Esophagus mucosa (tissue), 1 donor: ENCODE results near the gene CD207. TPM values are rescaled to one million over a fixed set of nuclear protein-coding genes. Genes with fewer than 3 reads are reported as not detected.
"Not testable (repeated sequence)": the region's sequence is repeated elsewhere in the genome, so short reads cannot be mapped to it uniquely, and the experiment has no call there.

ENCODE experiments used
- ATAC-seq: fragments of 200-7000 bp; cut with Tn5 transposase; one replicate; pipeline ENCODE4 v1.9.1; 2020
- total RNA-seq: library from RNA; stranded (reverse); gene quantifications from one replicate; pipeline ENCODE4 v1.2.4, GENCODE V29; 2023
- donor health status: DM: yes; HTN: yes; CAD: no.

The CD207 gene
- total RNA-seq, 1 donor from 2014 or later, result not detected

- no peak for ATAC-seq
Observed at GRCh38 chr2:70828914-70829824, 6.4 kb downstream of the CD207 start.

GRCh38 chr2:70828115-70828514, 7.5 kb downstream of the CD207 start:
- ATAC-seq, result no peak

- no peak for ATAC-seq
Observed at GRCh38 chr2:70827388-70827787, 8.2 kb downstream of the CD207 start.

GRCh38 chr2:70826696-70827350, 8.8 kb downstream of the CD207 start:
- no peak for ATAC-seq

GRCh38 chr2:70823249-70823648, 12.4 kb downstream of the CD207 start:
- ATAC-seq, result no peak

GRCh38 chr2:70822843-70823242, 12.8 kb downstream of the CD207 start:
- no peak for ATAC-seq

- no peak for ATAC-seq
Observed at GRCh38 chr2:70820499-70820898, 15.1 kb downstream of the CD207 start, which contains the start of gene CLEC4F. Gene CLEC4F, minus strand, starts transcription at chr2:70820599. Its CDS starts 76 bp downstream, at chr2:70820523.

- ATAC-seq, result no peak
Observed at GRCh38 chr2:70817284-70817954, 18.2 kb downstream of the CD207 start.

- no peak for ATAC-seq
Observed at GRCh38 chr2:70816726-70817125, 18.9 kb downstream of the CD207 start.

- no peak for ATAC-seq
Observed at GRCh38 chr2:70808983-70809958, 26.3 kb downstream of the CD207 start.

GRCh38 chr2:70807828-70808118, 27.8 kb downstream of the CD207 start:
- ATAC-seq, result no peak

GRCh38 chr2:70807102-70807827, 28.4 kb downstream of the CD207 start:
- ATAC-seq, result no peak

- ATAC-seq, result no peak
Observed at GRCh38 chr2:70806620-70807019, 29.0 kb downstream of the CD207 start.

- no peak for ATAC-seq
Observed at GRCh38 chr2:70806013-70806412, 29.6 kb downstream of the CD207 start.

- no peak for ATAC-seq
Observed at GRCh38 chr2:70801607-70802263, 33.9 kb downstream of the CD207 start.

- no peak for ATAC-seq
Observed at GRCh38 chr2:70799706-70800105, 35.9 kb downstream of the CD207 start.

GRCh38 chr2:70797996-70798395, 37.6 kb downstream of the CD207 start:
- not testable (repeated sequence) for ATAC-seq

- ATAC-seq, result no peak
Observed at GRCh38 chr2:70797506-70797905, 38.1 kb downstream of the CD207 start.

GRCh38 chr2:70796262-70796661, 39.4 kb downstream of the CD207 start:
- no peak for ATAC-seq

- no peak for ATAC-seq
Observed at GRCh38 chr2:70795164-70795995, 40.2 kb downstream of the CD207 start.
